ENCODE results near the gene NUCKS1. TPM values are rescaled to one million over a fixed set of nuclear protein-coding genes. Genes with fewer than 3 reads are reported as not detected.

The NUCKS1 gene
- polyA plus RNA-seq, 4 donors: 7.8 to 104 (median 32.1) TPM

DNA sequence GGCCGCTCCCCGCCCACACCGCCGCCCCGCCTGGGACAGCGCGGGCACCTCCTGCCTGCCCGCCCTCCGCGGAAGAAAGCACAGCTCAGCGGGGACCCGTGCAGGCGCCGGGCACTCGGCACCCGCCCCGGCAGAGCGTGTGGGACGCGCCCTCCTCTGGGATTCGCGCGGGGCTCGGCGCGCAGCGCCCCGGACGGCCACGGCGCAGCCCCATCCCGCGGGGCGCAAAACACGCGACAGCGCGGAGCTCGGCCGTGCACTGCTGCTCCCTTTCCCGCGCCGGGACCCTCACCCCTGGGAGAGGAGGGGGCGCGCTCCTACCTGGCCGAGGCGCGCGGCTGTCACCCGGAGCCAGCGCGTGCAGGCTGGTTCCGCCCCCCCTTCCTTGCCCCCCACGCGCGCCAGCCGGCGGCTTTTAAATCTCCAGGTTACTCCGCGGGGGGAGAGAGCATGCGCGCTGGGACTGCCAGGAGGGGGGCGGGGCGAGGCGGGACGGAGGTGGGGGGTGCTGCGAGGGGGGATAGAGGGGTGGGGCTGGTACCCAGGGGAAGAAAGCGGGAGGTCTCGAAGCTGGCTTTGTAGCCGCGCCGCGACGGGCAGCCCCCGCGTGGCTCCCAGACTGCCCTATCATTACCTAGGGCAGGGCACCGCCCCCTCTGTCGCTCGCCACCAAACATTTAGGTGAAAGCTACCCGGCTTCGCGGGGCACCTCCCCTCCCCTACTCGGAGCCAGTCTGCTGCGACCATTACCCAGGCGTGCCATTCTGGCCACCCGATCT lies 69.7 kb downstream of the NUCKS1 start, which contains the start of gene SLC45A3:
Gene SLC45A3, minus strand, starts transcription at position 437 of the 779 bp plus-strand sequence. CDS start 15,853 bp downstream, outside the sequence.
- H3K4me1 ChIP-seq (ENCODE audit: control insufficient read depth in 3 of 3, insufficient read depth in 2 of 3, low read depth in 1 of 3, low read length in 2 of 3): peaks cover 0 to 41% (median 0%) of the 10 kb centered on the region in 3 donors
- peak within 1 kb of the TSS; percentile 71 to 84 (median 78) for H3K27ac ChIP-seq (ENCODE audit: low read depth in 1 of 3, low read length in 2 of 3)
- H3K9me3 ChIP-seq (ENCODE audit: control insufficient read depth in 2 of 2, insufficient read depth in 1 of 2, low read depth in 1 of 2, low read length in 1 of 2): no peaks in the 10 kb centered on the region
- DNase-seq (peak; percentile 44 to 69), FAIRE-seq (no peak)
- WGBS, 3 donors: 0 to 1% (median 1%) methylated on average over 33 to 86 of the region's 86 CpGs
- no peaks in the 10 kb centered on the region for H3K27me3 ChIP-seq (ENCODE audit: control insufficient read depth in 3 of 3, insufficient read depth in 3 of 3, low read length in 3 of 3)
- peak within 1 kb of the TSS; percentile 57 to 81 (median 60) for H3K4me3 ChIP-seq (ENCODE audit: low read depth in 1 of 3, low read length in 3 of 3)
- peaks cover 0 to 2% (median 0%) of the 10 kb centered on the region in 3 donors for H3K36me3 ChIP-seq (ENCODE audit: control insufficient read depth in 3 of 3, insufficient read depth in 2 of 3, low read depth in 1 of 3, low read length in 3 of 3)

DNA sequence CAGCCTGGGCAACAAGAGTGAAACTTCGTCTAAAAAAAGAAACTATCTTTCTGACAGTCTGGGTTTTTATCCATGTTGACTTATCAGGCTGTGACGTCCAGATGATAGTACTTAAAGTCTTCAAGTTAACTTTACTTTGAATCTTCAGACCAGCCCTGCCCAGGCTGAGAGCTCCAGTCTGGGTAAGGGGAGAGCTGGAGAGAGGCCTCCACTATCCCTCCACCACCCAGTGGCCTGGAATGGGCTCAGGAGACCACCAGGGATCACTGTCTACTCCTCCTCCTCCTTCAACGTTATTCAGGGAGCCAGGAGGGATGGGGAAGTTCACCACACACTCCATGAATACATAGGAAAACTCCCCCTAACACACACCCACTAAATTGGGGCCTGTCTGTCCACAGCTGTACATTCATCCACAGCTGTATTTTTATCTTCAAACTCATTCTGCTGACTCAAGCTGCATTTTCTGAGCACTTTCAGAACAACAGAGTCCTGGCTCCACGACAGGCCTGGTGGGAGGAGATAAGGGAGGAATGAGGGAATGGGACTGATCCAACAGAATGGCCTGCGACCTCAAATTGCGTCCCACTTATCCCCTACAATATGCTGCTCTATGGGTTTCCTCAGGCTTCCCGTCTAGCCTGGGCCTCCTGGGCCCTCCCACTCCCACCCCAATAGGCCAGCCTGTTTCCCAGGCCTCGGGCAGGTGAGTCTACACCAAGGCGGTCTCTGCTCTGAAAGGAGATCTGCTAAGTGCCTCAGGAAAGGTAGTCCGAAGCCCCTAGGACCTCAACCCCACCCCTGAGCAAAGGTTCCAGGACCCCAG lies 71.5 kb downstream of the NUCKS1 start:
- DNase-seq: peak; percentile 27 to 69

GRCh38 chr1:205677167-205677566 lies 72.8 kb downstream of the NUCKS1 start:
- no peak overlapping the region for H3K4me3 ChIP-seq (ENCODE audit: low read depth in 1 of 3, low read length in 3 of 3)
- DNase-seq: peak in 1 of 2 donors; percentile 60
- whole genome bisulfite sequencing, 3 donors: 10 to 45% (median 31%) methylated on average over 5 of the region's 5 CpGs
- FAIRE-seq: no peak
- H3K36me3 ChIP-seq (ENCODE audit: control insufficient read depth in 3 of 3, insufficient read depth in 2 of 3, low read depth in 1 of 3, low read length in 3 of 3): peaks cover 0 to 5% (median 0%) of the 10 kb centered on the region in 3 donors
- no peaks in the 10 kb centered on the region for H3K27me3 ChIP-seq (ENCODE audit: control insufficient read depth in 3 of 3, insufficient read depth in 3 of 3, low read length in 3 of 3)
- peak overlapping the region; percentile 6 to 84 (median 73) for H3K27ac ChIP-seq (ENCODE audit: low read depth in 1 of 3, low read length in 2 of 3)
- peaks cover 0 to 68% (median 2%) of the 10 kb centered on the region in 3 donors for H3K4me1 ChIP-seq (ENCODE audit: control insufficient read depth in 3 of 3, insufficient read depth in 2 of 3, low read depth in 1 of 3, low read length in 2 of 3)
- no peaks in the 10 kb centered on the region for H3K9me3 ChIP-seq (ENCODE audit: control insufficient read depth in 2 of 2, insufficient read depth in 1 of 2, low read depth in 1 of 2, low read length in 1 of 2)

More for the DNA sequence above, 71.5 kb downstream of the NUCKS1 start:
- Histone ChIP-seq H3K9me3 (ENCODE audit: control insufficient read depth in 2 of 2, insufficient read depth in 1 of 2, low read depth in 1 of 2, low read length in 1 of 2) (no peaks in the 10 kb centered on the region), H3K36me3 (ENCODE audit: control insufficient read depth in 3 of 3, insufficient read depth in 2 of 3, low read depth in 1 of 3, low read length in 3 of 3) (peaks cover 0 to 5% (median 0%) of the 10 kb centered on the region in 3 donors), H3K4me1 (ENCODE audit: control insufficient read depth in 3 of 3, insufficient read depth in 2 of 3, low read depth in 1 of 3, low read length in 2 of 3) (peaks cover 0 to 55% (median 0%) of the 10 kb centered on the region in 3 donors), H3K4me3 (ENCODE audit: low read depth in 1 of 3, low read length in 3 of 3) (peak overlapping the region in 2 of 3 donors; percentile 57 to 81), H3K27me3 (ENCODE audit: control insufficient read depth in 3 of 3, insufficient read depth in 3 of 3, low read length in 3 of 3) (no peaks in the 10 kb centered on the region), H3K27ac (ENCODE audit: low read depth in 1 of 3, low read length in 2 of 3) (peak overlapping the region; percentile 71 to 84 (median 78))
- 22 to 44% (median 24%) methylated on average over 10 of the region's 10 CpGs for WGBS, 3 donors
- no peak for FAIRE-seq

GRCh38 chr1:205676597-205676996 lies 73.4 kb downstream of the NUCKS1 start:
- DNase-seq: peak; percentile 27 to 66
- peak overlapping the region; percentile 34 to 84 (median 73) for H3K27ac ChIP-seq (ENCODE audit: low read depth in 1 of 3, low read length in 2 of 3)

DNA sequence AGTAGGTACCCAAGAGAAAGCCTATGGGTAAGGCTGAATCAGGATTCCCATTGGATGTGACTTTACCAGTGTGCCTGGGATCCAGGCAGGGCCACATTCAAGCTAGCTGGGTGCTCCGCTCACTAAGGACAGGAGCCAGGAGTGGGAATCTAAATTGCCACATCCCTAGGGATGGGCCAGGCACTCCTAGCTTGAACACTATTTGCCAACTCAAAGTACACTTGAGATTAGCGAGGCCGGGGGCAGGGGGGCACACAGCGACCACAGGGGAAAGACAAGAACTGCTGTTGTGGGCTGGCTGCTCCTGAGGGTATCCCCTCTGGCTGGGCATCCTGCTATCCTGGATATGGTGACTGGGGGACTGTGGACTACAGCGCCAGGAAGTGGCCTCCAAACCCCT lies 74.0 kb downstream of the NUCKS1 start:
- H3K27ac ChIP-seq (ENCODE audit: low read depth in 1 of 3, low read length in 2 of 3): peak overlapping the region; percentile 63 to 84 (median 73)
- 18 to 62% (median 51%) methylated on average over 5 of the region's 5 CpGs for whole genome bisulfite sequencing, 3 donors
- no peak overlapping the region for H3K4me3 ChIP-seq (ENCODE audit: low read depth in 1 of 3, low read length in 3 of 3)
- DNase-seq (peak; percentile 82 to 89), FAIRE-seq (no peak)
- H3K36me3 ChIP-seq (ENCODE audit: control insufficient read depth in 3 of 3, insufficient read depth in 2 of 3, low read depth in 1 of 3, low read length in 3 of 3): peaks cover 0 to 8% (median 0%) of the 10 kb centered on the region in 3 donors
- H3K27me3 ChIP-seq (ENCODE audit: control insufficient read depth in 3 of 3, insufficient read depth in 3 of 3, low read length in 3 of 3): no peaks in the 10 kb centered on the region
- no peaks in the 10 kb centered on the region for H3K9me3 ChIP-seq (ENCODE audit: control insufficient read depth in 2 of 2, insufficient read depth in 1 of 2, low read depth in 1 of 2, low read length in 1 of 2)
- peaks cover 0 to 78% (median 2%) of the 10 kb centered on the region in 3 donors for H3K4me1 ChIP-seq (ENCODE audit: control insufficient read depth in 3 of 3, insufficient read depth in 2 of 3, low read depth in 1 of 3, low read length in 2 of 3)

More at GRCh38 chr1:205676597-205676996, 73.4 kb downstream of the NUCKS1 start:
- WGBS, 3 donors: 21 to 52% (median 40%) methylated on average over 3 of the region's 3 CpGs
- Histone ChIP-seq H3K9me3 (ENCODE audit: control insufficient read depth in 2 of 2, insufficient read depth in 1 of 2, low read depth in 1 of 2, low read length in 1 of 2) (no peaks in the 10 kb centered on the region), H3K36me3 (ENCODE audit: control insufficient read depth in 3 of 3, insufficient read depth in 2 of 3, low read depth in 1 of 3, low read length in 3 of 3) (peaks cover 0 to 5% (median 0%) of the 10 kb centered on the region in 3 donors), H3K27me3 (ENCODE audit: control insufficient read depth in 3 of 3, insufficient read depth in 3 of 3, low read length in 3 of 3) (no peaks in the 10 kb centered on the region), H3K4me1 (ENCODE audit: control insufficient read depth in 3 of 3, insufficient read depth in 2 of 3, low read depth in 1 of 3, low read length in 2 of 3) (peaks cover 0 to 74% (median 2%) of the 10 kb centered on the region in 3 donors), H3K4me3 (ENCODE audit: low read depth in 1 of 3, low read length in 3 of 3) (no peak overlapping the region)
- no peak for FAIRE-seq

DNA sequence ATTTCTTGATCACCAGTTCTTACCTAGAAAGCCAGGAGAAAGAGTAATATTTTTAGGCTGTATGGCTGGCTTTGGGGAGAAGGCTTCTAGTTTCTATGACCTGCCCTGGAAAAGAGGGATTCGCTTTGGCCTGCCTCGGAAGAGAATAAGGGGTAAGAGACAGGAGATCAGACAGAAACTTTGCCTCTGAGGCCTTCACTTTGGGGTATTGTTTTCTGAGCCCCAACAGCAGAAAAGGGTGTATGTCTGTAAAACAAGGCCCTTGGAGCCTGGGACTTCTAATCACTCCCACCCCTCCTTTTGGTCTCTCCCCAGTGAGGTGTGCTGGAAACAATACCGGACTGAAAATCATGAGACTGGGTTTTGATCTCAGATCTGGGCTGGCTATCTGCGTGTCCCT lies 74.7 kb downstream of the NUCKS1 start:
- no peak for DNase-seq
- H3K4me3 ChIP-seq (ENCODE audit: low read depth in 1 of 3, low read length in 3 of 3): no peak overlapping the region
- FAIRE-seq: no peak
- peaks cover 0 to 9% (median 0%) of the 10 kb centered on the region in 3 donors for H3K36me3 ChIP-seq (ENCODE audit: control insufficient read depth in 3 of 3, insufficient read depth in 2 of 3, low read depth in 1 of 3, low read length in 3 of 3)
- peaks cover 0 to 86% (median 2%) of the 10 kb centered on the region in 3 donors for H3K4me1 ChIP-seq (ENCODE audit: control insufficient read depth in 3 of 3, insufficient read depth in 2 of 3, low read depth in 1 of 3, low read length in 2 of 3)
- H3K27me3 ChIP-seq (ENCODE audit: control insufficient read depth in 3 of 3, insufficient read depth in 3 of 3, low read length in 3 of 3): no peaks in the 10 kb centered on the region
- H3K27ac ChIP-seq (ENCODE audit: low read depth in 1 of 3, low read length in 2 of 3): peak overlapping the region; percentile 63 to 84 (median 73)
- H3K9me3 ChIP-seq (ENCODE audit: control insufficient read depth in 2 of 2, insufficient read depth in 1 of 2, low read depth in 1 of 2, low read length in 1 of 2): no peaks in the 10 kb centered on the region
- WGBS, 3 donors: 65 to 85% (median 70%) methylated on average over 4 of the region's 4 CpGs

- WGBS, 3 donors: 43 to 66% (median 53%) methylated on average over 4 of the region's 4 CpGs
- DNase-seq (no peak), FAIRE-seq (no peak)
- Histone ChIP-seq H3K27me3 (ENCODE audit: control insufficient read depth in 3 of 3, insufficient read depth in 3 of 3, low read length in 3 of 3) (no peaks in the 10 kb centered on the region), H3K4me1 (ENCODE audit: control insufficient read depth in 3 of 3, insufficient read depth in 2 of 3, low read depth in 1 of 3, low read length in 2 of 3) (peaks cover 4 to 94% (median 7%) of the 10 kb centered on the region in 3 donors), H3K9me3 (ENCODE audit: control insufficient read depth in 2 of 2, insufficient read depth in 1 of 2, low read depth in 1 of 2, low read length in 1 of 2) (no peaks in the 10 kb centered on the region), H3K36me3 (ENCODE audit: control insufficient read depth in 3 of 3, insufficient read depth in 2 of 3, low read depth in 1 of 3, low read length in 3 of 3) (peaks cover 0 to 7% (median 0%) of the 10 kb centered on the region in 3 donors), H3K4me3 (ENCODE audit: low read depth in 1 of 3, low read length in 3 of 3) (no peak overlapping the region), H3K27ac (ENCODE audit: low read depth in 1 of 3, low read length in 2 of 3) (peak overlapping the region in 1 of 3 donors; percentile 24)
Observed at GRCh38 chr1:205672970-205673369, 77.0 kb downstream of the NUCKS1 start.

DNA sequence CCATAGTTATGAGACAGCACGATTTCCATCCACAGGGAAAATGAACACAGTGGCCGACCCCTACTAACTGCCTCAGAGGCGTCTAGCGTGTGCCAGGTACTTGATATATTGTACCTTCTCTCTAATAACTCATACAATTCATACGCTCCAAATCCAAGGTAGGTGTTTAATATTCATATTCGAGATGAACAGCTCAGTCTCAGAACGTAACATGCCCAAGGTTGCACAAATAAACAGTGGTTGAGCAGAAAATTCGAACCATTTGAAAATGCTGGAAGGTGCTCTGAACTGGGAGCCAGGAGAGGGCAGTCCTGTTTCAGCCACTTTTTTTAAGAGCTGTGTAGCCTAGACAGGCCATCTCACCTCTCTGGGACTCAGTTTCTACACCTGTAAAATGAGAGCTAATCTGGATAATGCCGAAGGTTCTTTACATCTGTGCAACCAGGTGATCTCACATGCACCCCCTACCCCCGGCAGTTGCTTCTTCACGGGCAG lies 77.5 kb downstream of the NUCKS1 start:
- no peak for DNase-seq
- H3K4me3 ChIP-seq (ENCODE audit: low read depth in 1 of 3, low read length in 3 of 3): no peak overlapping the region
- no peaks in the 10 kb centered on the region for H3K27me3 ChIP-seq (ENCODE audit: control insufficient read depth in 3 of 3, insufficient read depth in 3 of 3, low read length in 3 of 3)
- 69 to 80% (median 72%) methylated on average over 11 of the region's 11 CpGs for WGBS, 3 donors
- peak overlapping the region in 1 of 3 donors; percentile 18 for H3K27ac ChIP-seq (ENCODE audit: low read depth in 1 of 3, low read length in 2 of 3)
- no peaks in the 10 kb centered on the region for H3K9me3 ChIP-seq (ENCODE audit: control insufficient read depth in 2 of 2, insufficient read depth in 1 of 2, low read depth in 1 of 2, low read length in 1 of 2)
- FAIRE-seq: no peak
- peaks cover 6 to 95% (median 11%) of the 10 kb centered on the region in 3 donors for H3K4me1 ChIP-seq (ENCODE audit: control insufficient read depth in 3 of 3, insufficient read depth in 2 of 3, low read depth in 1 of 3, low read length in 2 of 3)
- peaks cover 0 to 7% (median 0%) of the 10 kb centered on the region in 3 donors for H3K36me3 ChIP-seq (ENCODE audit: control insufficient read depth in 3 of 3, insufficient read depth in 2 of 3, low read depth in 1 of 3, low read length in 3 of 3)
